ENCODE data around the gene MRPL33.

Gene MRPL33

GRCh38 chr2:27779417-27780055 is 8.0 kb downstream of the MRPL33 start:
- DNase-seq, result no peak

- no peak for DNase-seq
These were observed 10.0 kb downstream of the MRPL33 start for GRCh38 chr2:27781496-27781895.

- DNase-seq, result no peak
These were observed 11.2 kb downstream of the MRPL33 start for GRCh38 chr2:27782701-27783100.

- no peak for DNase-seq
These were observed 19.3 kb downstream of the MRPL33 start for GRCh38 chr2:27790796-27791195.

- no peak for DNase-seq
These were observed 21.2 kb downstream of the MRPL33 start for GRCh38 chr2:27792759-27793158.

GRCh38 chr2:27795093-27795834 is 23.7 kb downstream of the MRPL33 start:
- DNase-seq, result no peak

GRCh38 chr2:27795868-27796277 is 24.4 kb downstream of the MRPL33 start:
- DNase-seq, result no peak

GRCh38 chr2:27796791-27797765 is 25.6 kb downstream of the MRPL33 start:
- DNase-seq, result no peak

GRCh38 chr2:27797841-27798240 is 26.3 kb downstream of the MRPL33 start:
- DNase-seq, result no peak

GRCh38 chr2:27798486-27798885 is 27.0 kb downstream of the MRPL33 start:
- DNase-seq, result no peak

GRCh38 chr2:27798948-27799645 is 27.6 kb downstream of the MRPL33 start:
- no peak for DNase-seq

GRCh38 chr2:27799646-27800010 is 28.1 kb downstream of the MRPL33 start:
- no peak for DNase-seq

GRCh38 chr2:27800856-27801255 is 29.3 kb downstream of the MRPL33 start:
- DNase-seq, result no peak

- no peak for DNase-seq
These were observed 31.0 kb downstream of the MRPL33 start for GRCh38 chr2:27802547-27802946.

GRCh38 chr2:27803046-27803445 is 31.5 kb downstream of the MRPL33 start:
- no peak for DNase-seq

- no peak for DNase-seq
These were observed 32.6 kb downstream of the MRPL33 start for GRCh38 chr2:27804146-27804545.

GRCh38 chr2:27805180-27805579 is 33.7 kb downstream of the MRPL33 start:
- no peak for DNase-seq

- no peak for DNase-seq
These were observed 35.0 kb downstream of the MRPL33 start for GRCh38 chr2:27806311-27807059.

- no peak for DNase-seq
These were observed 36.0 kb downstream of the MRPL33 start for GRCh38 chr2:27807476-27807875.

- DNase-seq, result no peak
These were observed 36.9 kb downstream of the MRPL33 start for GRCh38 chr2:27808418-27808817.

- no peak for DNase-seq
These were observed 37.5 kb downstream of the MRPL33 start for GRCh38 chr2:27808984-27809383.

GRCh38 chr2:27809761-27810241 is 38.3 kb downstream of the MRPL33 start:
- no peak for DNase-seq
